Measurements from ENCODE around the gene TMEM9.

TMEM9 gene

DNA sequence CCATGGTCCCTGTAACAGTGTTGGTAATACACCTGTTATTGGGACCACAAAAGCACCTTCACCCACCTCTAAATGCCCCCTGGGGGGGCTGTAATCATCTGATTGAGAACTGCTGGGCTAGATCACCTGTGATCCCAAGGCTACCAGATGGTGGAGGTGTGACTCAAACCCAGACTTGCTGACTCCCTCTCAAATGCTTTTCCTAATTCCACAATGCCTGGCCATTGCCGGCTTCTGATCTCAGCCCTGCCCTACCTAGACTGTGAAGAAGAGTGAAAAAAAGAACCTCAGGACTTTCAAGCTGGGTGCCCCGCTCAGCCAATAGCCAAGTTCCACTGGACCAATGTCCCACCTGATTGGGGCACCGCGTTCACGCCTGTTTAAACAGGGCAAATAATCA, 9.6 kb downstream of the TMEM9 start:
- no peak for DNase-seq

DNA sequence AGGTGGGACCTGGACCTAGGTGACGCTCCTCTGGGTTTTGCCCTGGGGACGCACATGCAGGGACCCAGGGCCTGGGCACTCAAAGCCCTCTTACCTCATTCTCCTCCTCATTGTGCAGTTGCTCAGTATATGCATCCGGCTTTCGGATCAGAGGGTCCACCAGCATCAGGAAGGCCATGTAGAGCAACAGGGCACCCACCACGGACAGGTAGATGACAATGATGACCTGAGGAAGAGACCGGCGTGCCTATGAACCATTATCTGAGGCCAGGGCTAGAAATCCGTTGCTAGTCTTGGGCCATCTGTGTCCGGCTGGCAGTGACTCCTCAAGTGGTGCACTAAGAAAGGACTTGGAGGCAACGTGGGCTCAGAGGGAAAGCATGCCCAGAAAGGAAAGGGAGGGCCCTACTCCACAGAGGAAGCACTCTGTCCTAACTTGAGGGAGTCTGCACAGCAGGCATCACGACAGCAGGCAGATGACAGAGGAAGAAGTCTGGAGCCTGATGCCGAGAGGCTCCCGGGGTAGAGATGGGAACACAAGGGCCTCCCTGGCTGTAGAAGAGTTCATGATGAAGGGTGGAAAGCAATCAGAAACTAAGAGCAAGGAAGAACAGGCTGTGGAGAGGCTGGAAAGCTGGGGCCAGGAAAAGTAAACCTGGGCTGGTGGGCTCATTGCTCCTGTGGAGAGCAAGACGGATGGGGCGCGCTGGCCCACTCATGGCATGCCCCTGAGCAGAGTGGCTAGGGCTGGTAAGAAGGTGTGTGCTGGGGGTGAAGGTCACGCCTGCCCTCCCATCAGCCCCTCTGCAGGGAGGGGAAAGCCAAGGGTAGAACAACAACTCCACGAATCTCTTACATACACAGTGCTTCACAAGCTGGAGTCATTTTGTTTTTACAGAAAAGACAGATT, 10.3 kb downstream of the TMEM9 start:
- DNase-seq: no peak

DNA sequence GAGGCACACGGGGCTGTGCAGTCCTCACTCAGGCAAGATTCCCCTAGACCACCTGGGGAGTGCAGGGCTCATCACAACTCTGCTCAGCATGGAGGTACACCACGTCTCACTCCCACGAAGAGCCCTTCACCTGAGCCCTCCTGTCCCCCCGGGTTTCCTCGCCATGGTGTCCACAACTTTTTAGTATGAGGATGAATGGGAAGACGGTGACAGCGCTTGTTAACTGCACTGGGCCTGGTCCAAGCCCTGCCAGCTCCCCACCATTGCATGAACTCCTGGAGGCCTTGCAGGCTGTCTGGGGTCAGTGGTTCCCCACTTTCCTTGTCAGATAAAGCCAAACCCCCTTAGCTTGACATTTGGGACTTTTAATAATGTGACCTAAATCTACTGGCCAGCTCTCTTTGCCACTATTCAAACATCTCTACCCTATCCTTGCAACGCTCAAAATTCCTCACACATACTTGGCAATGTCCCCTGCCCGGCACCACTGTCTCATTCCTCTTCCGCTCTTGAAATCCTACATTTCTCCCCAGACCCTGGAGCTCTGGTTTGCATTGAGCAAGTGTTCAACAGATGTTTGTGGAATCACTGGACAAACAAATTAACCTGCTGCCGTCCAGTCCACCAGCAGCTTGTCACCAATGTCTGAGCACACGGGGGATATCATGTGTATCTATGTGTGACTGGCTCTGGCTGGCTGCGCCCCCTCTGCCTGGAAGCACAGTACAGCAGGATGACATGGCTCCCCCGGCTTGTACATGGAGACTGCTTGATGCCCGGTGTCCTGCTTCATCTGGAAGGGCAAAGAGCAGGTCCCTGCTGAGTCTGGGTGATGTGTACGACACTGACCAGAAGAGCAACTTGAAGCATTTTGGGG, 11.2 kb downstream of the TMEM9 start:
- no peak for DNase-seq

DNA sequence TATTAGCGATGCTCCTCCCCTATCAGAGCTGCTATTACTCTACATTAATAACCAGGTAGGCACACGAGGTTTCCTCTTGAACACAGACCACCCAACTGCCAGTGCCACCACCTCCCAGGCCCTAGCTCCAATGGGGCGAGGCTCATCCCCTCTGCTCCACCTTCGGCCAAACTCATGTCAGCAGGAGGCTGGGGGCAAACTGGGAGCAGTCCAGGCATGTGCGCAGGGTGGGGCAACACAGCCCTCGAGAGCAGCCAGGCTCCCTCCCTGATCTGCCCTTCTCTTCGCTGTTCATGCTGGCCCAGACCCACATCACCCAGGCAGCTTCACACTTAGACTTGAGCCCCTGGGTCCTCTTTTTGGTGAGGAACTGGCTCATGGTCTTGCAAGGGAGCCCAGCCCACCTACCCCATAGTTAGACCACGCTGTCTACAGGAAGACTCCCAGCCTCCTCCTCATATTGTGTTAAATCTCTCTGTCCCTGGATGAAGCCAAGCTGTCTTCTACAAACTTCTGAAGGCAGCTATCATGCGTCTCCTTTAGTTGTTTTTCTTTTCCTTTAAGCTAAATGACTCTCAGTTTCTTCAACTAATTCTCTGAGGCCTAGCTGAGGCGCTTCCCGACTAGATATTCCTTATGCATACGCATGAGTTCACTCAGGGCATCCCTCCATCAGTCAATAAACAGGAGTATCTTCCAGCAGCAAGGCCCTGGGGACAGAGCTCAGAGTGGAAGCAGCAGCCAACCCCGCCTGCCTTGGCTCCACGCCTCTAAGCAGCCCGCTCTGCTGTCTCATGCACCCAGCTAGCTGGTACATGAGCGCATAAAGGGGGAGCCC, 12.0 kb downstream of the TMEM9 start:
- DNase-seq: no peak

DNA sequence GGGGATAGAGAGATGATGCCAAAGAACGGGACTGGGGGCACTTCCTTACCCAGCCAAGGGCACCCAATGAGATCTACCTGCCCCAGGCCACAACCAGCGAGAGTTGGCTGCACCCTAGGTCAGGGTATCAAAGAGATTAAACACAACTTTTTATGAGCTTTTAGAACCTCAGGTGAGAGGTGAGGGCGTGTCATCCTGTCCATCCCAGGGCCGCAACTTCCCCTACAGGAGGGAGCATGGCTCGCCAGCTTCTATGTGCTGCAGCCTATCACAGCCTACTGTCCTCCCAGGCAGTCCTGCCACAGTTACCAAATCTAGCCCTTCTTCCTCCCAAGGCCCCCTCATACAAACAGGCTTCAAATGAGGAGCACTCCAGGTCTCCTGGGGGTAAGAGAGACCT, 12.9 kb downstream of the TMEM9 start:
- DNase-seq: no peak

DNA sequence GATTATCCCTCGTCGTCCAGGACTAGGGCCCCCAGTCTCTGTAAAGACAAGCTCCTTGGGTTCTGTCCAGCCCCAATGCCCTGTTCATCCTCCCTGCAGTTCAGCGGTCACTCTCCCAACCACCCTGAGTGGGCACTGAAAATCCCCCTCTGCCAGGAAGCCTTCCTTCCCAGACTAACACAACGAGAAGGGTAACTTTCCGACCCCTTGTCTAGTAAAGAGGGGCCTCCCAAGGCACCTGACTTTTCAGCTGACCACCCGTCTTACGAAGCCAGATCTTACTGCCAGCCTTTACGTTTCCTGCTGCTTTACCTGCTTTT, 13.4 kb downstream of the TMEM9 start:
- DNase-seq: no peak

DNA sequence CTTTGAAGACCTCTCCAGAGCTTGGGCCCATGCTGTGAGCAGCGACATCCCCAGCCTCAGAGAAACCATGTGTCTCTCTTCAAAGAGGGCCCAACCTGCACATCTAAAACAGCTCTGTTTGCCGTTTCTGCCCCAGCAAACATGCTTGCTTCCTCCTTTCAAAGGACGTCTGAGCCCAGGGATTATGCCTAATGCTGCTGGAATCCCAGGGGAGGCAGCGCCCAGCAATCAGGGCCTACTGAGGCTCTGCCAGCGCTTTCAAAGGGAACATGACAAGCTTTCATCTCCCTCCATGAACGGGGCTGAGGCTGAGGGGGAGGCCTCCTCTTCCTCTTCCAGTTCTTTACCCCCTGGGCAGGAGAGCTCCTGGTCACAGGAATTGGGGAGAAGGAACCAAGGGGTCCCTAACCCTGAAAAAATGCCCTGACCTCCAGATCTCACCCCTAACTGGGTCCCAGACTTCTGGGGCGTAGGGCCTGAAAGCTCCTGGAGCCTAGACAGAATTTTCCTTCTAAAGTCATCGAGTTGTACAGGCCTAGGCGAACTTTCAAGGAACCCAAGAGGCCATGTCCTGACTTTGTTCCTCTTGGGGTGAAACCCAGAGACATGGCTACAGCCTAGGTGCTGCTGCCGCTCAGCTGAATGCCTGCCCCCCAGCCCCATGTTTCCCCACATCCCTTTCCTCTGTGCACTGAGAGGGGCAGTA, 13.9 kb downstream of the TMEM9 start:
- no peak for DNase-seq

DNA sequence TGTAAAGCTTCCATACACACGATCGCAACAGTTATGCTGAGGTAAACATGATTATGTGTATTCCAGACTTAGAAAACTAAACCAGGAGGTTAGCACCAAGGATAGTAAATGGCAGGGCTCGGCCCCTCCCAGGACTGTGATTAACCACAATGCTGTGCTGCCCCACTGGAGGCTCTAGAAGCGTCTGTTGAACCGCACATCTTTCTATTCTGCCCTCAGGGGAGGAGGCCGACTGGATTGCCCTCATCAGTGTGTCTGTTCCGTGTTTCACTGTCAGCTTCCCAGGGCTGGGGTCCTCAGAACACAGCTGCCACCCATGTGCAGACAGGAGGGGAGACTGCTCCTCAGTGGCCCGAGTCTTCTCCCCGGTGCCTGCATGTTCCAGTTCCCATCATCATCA, 14.5 kb downstream of the TMEM9 start:
- DNase-seq: no peak

DNA sequence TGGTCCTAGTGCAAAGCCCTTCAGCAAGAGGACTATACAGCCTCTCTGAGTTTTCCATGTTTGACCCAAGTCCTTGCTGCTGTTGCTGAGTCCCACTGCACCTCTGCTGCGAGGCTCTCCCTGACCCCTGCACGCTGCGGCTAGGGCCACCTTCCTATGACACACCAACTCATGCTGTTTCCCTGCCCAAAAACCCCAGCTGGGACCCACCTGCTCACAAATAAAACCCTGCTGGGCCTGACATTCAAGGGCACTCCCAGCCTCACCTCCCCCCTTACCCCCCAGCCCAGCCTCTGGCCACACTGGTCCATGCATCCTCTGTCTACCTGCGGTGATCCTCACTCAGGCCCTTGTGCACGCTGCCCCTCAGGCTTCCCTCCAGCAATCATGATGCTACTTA, 15.0 kb downstream of the TMEM9 start:
- no peak for DNase-seq

DNA sequence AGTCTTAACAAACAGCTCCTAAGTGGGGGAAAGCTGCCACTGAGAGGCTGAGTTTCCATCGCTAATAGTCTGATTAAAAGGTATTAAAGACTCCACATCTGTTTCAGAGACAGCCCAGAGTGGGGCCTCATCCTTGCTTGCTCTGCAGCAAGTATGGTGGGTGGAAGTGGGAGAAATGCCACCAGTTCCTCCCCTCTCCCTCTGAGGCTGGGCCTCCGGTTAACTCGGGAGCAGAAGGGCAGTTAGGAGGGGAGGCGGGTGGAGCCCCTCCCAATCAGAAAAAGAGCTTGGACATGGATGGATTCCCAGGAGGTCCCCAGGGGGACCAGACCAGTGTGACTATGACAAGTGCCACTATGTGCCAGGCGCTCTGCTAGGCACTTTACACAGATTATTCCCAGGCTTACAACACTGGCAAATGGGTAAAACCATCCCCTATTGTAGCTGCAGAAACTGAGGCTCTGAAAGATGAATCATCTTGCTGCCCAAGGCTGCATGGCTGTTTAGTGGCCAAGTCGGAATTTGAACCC, 15.9 kb downstream of the TMEM9 start:
- DNase-seq: no peak

DNA sequence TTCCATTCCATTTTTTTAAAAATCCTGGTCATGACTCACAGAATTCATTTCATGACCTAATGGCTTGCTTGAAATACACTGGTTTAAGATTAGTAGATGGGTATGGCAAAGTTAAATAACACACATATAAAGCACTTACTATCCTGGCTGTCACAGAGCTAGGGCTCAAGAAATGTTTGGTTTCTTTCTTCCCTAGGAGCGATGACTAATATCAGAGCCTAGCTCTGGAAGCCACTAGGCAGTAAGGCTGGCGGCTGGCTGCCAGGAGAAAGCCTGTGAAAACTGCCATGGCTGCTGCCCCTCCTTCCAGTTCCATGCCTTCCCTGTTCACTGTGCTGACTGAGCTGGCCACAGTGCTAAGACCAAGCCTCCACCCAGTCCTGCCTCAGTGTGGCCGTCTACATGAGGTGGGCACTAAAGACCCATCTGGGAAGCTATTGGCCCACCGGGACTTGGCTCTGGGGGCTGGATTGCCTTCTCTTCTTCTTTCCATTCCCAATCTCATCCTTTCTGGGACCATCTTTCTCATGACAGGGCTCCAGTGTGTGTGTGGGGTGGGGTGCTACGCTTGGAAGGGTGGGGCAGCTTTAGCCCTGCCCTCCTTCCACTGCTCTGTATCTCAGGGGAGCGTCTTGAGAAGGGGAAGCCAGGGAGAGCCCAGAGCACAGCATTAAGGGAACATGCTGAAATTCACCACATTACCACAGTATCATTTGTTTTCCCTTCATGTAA, 16.5 kb downstream of the TMEM9 start:
- DNase-seq: no peak

DNA sequence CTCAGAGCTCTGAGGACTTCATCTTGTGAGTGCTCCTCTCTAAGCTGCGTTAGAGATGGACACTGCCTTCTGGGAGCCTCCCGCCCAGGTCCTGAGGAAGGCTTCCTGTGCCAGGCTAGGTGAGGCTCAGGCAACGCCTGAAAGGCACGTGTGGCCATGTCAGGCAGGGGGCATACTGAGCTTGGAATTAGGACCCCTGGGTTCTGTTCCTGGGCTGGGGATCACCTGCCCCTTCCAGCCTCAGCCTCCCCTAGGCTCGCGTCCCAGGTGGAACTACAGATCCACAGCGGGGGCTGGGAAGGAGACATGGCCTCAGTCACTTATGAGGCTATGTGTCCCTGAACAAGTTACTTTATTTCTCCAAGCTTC, 17.3 kb downstream of the TMEM9 start:
- DNase-seq: no peak

DNA sequence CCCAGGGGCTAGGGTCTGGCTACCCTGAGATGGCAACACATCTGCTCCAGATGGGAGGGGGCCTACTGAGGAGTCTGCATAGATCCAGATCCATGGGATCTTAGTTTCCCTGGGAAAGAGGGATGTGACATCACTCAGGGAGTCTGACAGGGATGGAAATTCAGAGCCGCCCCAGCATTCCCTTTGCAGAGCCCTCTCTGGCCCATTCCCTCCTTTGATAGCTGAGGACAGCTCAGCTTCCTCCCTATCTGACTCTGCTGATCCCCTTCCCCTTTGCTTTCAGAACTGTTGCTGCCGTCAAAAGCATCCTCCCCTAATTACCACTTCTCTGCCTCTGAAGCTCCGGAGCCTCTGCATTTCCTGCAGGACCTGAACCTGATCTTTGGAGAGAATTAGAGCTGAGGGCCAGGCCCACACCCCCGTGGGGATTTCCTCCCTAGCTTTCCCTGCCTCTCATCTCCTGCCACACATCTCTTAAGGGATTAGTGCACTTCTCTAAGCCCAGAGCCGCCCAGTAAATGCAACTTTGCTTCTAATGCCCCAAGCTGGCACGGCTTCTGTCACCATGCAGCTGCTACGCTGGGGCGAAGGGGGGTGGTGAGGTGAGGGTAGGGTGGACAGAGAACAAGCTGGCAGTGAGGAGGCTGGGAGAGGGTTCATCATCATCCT, 17.8 kb downstream of the TMEM9 start:
- DNase-seq: no peak

DNA sequence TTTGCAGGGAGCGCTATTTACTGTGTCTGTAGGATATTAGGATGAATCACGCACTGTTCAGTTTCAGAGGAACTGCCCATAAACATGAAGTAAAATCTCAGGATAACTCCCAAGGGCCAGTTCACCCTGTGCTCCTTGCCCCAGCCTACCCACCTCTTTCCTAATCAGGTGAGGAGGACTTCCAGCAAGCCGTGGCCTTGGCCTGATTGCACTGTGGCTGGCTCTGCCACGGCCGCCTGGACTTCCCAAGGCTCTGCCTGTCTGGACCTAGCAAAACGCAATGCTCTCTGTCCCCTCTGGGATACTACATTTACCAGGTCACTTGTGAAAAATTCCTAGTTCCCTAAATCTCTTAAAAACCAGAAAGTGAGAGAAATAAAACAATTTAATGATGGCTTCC, 19.9 kb downstream of the TMEM9 start:
- DNase-seq: no peak

DNA sequence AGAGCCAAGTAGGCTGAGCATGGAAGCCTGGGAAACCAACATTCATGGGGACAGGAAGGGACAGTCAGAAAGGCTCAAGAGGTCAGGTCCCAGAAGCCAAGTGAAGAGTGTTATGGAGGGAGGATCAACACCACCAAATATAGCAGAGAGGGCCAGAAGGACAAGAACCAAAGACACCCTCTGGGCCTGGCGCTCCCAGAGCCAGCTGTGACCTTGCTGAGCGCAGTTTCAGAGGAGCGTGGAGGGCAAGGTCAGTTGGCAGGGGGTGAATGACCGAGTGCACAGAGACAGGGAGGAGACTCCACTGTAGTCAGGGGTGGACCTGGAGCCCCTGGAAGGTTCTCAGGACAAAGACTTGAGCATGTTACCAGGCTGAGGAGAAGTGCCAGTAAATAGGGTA, 22.9 kb downstream of the TMEM9 start:
- no peak for DNase-seq

DNA sequence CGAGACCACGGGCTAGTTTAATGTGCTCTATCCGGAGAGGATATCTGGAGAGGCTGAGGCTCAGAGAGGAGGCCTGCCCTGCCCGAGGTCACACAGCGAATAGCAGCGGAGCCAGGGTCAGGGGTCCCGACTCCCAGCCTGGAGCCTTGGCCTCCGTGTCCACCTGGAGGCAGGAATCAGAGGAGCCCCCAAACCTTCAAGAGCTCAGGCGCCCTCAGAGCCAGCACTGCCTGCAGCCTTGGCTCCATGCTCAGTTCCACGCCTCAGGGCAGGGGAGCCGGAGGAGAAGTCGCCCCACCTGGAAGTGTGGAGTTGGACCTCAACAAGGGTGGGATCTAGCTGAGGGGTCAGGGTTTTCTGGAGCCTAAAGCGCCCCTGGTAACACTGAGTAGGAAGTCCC, 25.3 kb downstream of the TMEM9 start:
- no peak for DNase-seq

DNA sequence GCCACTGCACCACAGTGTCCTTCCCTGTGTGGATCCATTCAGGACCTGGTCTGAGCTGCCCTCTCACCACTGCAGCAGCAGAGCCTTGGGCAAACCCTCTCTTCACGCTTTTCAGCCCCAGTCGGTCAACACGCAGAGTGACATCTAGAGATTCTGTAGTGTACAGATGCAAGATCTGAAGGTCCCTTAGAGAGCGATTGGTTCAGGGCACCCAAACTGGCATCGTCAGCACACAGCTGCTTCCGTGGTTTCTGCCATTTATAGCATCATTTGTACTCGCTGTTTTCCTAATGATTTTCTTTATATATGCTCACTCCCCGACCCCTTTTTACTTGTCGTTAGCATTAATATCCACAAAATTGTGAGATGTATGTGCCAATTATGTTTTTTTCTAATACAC, 25.8 kb downstream of the TMEM9 start:
- DNase-seq: no peak

DNA sequence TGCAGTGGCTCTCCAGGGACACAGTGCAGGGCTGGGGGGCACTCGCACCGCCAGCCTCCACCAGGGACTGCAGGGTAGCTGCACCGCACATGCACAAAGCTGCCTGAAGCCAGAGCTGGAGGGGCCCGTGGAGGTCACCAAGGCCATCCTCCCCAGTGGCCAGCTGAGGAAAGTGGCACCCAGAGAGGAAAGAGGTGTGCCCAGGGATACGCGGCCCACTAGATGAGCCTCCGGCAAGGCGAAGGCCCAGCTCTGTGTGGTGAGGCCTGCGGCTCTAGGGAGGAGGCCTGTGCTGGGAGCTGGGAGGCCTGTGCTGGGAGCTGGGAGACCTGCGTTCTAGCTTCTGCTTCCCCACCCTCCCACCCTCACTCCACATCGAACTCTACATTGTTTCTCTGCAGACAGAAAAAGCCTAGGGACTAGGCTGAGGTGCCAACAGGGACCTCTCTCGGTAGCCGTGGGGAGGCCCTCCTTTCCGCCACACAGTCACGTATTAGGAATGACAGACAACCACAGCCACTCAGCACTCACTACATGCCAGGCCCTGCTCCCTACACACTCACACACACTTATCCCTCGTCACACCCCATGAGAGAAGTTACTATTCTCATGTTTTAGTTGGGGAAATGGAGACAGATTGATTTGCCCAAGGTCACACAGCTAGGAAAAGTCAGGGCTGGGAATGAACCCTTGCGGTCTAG, 26.4 kb downstream of the TMEM9 start:
- DNase-seq: no peak

DNA sequence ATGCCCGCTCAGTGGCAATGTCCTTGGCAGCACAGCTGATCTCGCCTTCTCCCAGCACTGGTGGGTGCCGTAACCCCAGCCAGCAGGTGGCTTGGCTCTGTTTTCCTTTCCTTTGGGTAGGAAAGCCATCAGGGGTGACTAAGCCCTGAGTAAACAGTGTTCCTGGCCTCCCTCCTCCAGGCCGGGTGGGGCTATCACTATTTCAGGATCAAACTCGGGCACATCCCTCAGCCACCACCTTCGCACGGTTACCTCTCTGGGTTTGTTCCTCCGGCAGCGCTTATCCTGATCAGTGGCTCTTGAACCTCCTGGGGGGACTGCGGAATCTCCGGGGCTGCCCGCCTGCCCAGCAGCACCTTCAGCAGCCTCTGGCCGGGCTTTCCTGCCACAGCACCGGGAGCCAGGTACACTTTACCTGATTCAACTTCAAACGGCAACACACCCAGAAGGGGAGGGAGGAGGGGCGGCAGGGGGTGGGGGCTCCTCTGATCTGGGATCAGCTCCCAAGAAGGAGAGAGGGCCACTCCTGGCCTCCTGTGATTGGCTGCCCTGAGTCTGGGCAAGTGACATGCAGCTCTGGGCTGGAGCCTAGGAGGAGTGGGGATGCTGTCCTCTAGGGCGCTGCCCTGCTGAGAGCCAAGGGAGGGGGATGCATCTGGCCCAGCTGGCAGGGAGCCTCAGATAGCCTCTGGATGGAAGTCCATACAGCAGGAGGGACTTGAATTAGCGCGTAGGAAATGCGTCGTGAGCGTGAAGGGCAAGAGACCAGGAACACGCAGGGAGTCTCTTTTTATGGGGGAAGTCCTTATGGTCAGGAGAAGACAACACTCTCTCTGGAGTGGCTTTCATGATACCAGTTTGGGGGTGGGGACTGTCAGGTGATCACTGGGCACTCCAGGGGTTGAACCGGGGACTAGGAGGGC, 27.2 kb downstream of the TMEM9 start, which contains the start of gene ASCL5:
ASCL5 (minus strand) TSS at position 353 of the 923 bp plus-strand sequence. CDS start 11,812 bp downstream, outside the sequence.
- no peak for DNase-seq

Measured in activated T-cell treated with anti-CD3 and anti-CD28 coated beads, Interleukin-2, amount 50 U/mL, for 48 hours (primary cell).